ENCODE measurements around the gene CD1D.
"Not testable (repeated sequence)": the region's sequence is repeated elsewhere in the genome, so short reads cannot be mapped to it uniquely, and the experiment has no call there.

CD1D gene

GRCh38 chr1:158176849-158177699 lies 3.6 kb upstream of the CD1D start:
- DNase-seq: not testable (repeated sequence)

GRCh38 chr1:158177700-158178450 lies 2.8 kb upstream of the CD1D start:
- no peak for DNase-seq

- DNase-seq: no peak
Measured at GRCh38 chr1:158179301-158180041, 1.2 kb upstream of the CD1D start.

DNA sequence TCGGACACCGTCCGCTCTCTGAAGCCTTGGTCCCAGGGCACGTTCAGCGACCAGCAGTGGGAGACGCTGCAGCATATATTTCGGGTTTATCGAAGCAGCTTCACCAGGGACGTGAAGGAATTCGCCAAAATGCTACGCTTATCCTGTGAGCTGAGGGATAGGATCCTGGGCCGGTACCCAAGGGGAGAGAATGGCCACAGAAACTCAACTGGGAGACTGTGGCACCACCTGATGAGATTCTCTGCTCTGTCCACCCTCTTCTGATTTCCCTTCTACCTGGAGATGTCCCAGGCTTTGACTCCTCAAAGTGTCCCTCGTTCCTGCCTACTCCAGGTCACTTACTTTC lies 855 bp downstream of the CD1D start:
- no peak for DNase-seq

GRCh38 chr1:158185770-158186169 lies 5.1 kb downstream of the CD1D start:
- no peak for DNase-seq

- no peak for DNase-seq
Measured at GRCh38 chr1:158186180-158186579, 5.5 kb downstream of the CD1D start.

DNA sequence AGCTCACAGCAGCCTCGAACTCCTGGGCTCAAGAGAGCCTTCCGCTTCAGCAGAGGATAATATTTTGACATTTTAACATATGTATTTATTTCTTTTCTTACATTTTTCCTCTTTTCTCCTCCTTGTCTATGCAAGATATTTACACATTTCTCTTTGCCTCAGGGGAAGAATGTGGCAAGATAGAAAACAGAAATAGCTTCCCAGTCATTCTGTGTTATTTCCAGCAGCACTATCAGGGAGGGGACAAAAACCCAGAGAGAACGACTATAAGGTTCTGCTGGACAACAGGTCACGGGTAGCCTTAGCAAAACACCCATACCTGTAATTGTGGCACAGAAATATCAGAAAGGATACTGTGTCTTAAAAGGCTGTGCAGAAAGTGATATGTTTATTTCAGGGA lies 7.9 kb downstream of the CD1D start:
- DNase-seq: no peak

DNA sequence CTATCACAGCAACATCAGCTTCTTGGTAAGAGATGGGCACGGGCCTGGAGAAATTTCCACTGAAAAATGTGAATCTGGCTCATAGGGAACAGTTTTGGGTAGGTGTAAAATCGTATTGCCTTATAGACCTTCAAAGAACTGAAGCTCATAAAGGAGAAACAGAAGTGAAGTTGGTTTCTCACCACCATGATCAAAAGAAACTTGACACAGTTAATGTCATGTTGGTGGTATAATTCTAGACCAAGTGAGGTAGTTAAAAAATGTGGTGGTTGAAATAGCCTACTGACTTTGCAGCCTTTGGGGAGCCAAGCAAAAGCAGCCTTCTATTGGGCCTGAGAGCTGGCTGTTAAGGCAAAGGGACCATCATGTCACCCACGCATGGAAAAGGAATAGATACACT lies 8.9 kb downstream of the CD1D start:
- no peak for DNase-seq

DNA sequence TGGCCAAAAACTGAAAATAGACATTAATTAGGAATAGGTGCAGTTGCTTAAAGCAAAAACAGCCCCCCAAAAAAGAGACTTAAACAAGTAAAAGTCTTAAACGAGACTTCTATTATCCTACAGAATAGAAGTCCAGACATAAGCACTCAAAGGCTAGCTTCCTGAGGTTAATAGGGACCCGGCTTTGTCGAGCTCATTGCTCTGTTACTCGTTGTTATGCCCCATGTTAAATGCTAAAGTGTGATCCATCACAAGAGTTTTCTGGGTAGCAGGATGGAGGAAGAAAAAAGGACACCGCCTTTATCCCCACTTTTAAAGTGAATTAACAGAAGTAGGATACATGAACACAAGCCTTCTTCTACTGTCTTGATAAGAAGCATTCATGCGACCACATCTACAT lies 10.6 kb downstream of the CD1D start:
- no peak for DNase-seq

DNA sequence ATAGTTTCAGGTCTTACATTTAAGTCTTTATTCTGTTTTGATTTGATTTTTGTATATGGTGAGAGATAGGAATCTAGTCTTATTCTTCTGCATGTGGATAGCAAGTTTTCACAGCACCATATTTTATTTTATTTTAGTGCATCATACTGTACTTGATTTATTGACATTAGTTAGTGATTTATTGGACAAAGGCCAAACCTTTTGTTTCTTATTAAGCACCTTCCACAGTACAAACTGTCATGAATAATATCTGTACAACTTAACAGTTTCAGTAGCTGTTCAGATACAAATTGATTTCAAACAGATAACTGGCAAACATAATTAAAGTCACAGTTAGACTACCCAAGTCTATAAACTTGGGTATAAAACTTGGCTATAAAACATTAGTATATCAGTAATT lies 15.8 kb downstream of the CD1D start:
- no peak for DNase-seq

DNA sequence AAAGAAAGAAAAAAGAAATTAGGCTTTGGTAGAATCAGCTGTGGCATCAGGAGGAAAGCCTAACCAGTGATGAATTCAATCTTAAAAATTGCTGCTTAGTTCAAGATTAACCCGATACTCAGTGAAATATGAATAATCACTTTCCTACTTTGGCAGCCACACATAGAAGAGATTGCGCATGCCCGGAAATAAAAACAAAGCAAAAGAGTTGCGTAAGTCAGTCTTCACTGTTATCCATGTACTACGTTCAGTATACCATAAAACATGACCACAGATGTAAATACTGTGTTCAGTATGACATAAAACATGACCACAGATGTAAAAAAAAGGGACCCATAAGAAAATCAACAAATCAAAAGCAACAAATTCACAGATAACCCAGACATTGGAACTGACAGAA lies 19.2 kb downstream of the CD1D start:
- no peak for DNase-seq

DNA sequence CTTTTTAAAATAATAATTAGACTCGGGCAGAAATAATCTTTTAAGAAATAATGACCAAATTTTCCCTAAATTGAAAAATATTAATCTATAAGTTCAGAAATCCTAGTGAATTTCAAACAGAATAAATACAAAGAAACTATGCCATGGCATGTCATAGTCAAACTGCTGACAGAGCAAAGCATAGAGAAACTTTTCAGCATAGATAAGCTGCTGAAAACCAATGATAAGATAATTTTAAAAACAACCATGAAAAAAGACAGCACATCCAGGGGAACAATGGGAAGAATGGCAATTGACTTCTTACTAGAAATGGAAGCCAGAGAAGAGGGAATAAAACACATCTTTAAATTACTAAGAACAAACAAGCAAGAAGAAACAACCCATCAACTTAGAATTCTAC lies 19.8 kb downstream of the CD1D start:
- no peak for DNase-seq

- DNase-seq: peak; percentile 9
Measured at GRCh38 chr1:158203693-158204457, 23.2 kb downstream of the CD1D start.

GRCh38 chr1:158204458-158204827 lies 23.7 kb downstream of the CD1D start:
- no peak for DNase-seq

DNA sequence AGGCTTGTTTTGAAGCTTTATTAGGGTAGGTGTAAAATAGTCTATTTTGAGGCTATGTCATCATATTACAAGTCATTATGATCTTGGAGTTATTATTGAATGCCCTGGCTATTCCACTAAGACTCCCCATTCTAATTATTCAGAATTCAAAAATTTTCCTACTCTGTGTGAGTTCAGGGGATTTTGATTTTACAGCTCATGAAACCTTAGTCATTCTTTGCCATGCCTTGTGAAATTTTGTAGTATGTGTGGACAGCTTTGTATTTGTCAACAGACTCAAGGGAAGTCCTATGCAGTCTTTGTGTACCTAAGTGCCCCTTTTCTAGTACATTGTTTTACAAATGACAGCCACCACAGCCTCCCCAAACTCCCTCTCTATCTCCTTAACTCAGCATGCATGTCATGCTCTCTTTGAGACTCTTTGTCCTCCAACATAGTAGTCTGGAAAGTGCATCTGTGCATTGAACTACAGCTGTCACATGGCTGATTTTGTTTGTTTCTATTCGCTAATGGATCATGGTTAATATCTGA lies 28.0 kb downstream of the CD1D start:
- no peak for DNase-seq

DNA sequence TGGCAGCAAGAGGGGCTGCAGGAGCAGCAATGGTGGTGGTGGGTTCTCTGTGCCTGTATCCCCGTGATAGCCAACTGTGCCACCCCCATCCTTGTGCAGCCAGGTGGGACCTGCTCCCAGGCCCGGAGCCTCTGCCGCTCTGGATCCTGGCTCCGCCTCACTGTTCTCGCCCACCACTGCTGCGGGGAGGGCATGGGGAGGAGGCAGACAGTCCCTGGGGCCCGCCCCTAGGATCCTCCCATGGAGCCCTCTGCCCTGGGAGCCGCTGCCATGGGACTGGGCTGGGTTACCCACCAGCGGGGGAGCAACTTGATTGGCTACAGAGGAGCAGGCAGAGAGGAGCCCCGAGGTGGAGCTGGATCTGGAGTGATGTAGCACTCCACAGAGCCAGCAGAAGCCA lies 31.6 kb downstream of the CD1D start:
- DNase-seq: no peak

DNA sequence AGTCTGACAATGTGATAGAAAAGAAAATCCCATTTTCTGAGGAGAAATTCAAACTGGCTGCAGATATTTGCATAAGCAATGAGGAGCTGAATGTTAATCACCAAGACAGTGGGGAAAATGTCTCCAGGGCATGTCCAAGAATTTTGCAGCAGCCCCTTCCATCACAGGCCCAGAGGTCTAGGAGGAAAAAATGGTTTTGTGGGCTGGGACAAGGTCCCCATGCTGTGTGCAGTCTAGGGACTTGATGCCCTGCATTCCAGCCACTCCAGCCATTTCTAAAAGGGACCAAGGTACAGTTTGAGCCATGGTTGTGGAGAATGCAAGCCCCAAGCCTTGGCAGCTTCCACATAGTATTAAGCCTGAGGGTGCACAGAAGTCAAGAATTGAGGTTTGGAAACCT lies 42.8 kb downstream of the CD1D start:
- DNase-seq: not testable (repeated sequence)

DNA sequence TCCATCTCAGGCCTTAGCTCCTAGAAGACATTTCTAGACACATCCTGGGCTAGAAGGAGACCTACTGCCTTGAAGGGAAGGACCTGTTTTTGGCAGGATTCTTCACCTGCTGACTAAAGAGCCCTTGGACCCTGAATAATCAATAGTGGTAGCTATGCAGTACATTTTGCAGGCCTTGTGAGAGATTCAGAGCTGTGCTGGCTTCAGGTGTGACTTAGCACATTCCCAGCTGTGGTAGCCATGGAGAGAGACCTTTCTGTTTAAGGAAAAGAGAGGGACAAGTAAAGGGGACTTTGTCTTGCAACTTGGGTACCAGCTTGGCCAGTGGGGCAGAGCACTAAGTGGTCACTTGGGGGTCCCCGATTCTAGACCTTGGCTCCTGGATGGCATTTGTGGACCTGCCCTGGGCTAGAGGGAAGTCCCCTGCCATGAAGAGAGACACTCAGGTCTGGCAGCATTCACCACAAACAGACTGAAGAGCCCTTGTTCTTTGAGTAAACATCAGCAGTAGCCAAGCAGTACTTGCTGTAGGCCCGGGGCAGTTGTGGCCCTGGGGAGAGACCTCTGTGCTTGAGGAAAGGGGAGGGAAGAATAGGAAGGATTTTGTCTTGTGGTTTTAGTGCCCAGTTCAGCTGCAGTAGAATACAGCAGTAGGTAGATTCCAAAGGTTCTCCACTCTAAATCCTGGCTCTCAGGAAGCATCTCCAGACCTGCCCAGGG lies 47.4 kb downstream of the CD1D start:
- DNase-seq: no peak
